Activated CD8-positive, alpha-beta memory T cell treated with anti-CD3 and anti-CD28 coated beads, Interleukin-2, amount 50 U/mL, for 1 hour (primary cell): ENCODE measurements around the gene NEAT1.

ENCODE experiments used
- DNase-seq: peaks from one replicate; pipeline ENCODE4 v3.0.0-alpha.2; 2020; ENCODE audit errors: extremely low read depth

Gene NEAT1

DNA sequence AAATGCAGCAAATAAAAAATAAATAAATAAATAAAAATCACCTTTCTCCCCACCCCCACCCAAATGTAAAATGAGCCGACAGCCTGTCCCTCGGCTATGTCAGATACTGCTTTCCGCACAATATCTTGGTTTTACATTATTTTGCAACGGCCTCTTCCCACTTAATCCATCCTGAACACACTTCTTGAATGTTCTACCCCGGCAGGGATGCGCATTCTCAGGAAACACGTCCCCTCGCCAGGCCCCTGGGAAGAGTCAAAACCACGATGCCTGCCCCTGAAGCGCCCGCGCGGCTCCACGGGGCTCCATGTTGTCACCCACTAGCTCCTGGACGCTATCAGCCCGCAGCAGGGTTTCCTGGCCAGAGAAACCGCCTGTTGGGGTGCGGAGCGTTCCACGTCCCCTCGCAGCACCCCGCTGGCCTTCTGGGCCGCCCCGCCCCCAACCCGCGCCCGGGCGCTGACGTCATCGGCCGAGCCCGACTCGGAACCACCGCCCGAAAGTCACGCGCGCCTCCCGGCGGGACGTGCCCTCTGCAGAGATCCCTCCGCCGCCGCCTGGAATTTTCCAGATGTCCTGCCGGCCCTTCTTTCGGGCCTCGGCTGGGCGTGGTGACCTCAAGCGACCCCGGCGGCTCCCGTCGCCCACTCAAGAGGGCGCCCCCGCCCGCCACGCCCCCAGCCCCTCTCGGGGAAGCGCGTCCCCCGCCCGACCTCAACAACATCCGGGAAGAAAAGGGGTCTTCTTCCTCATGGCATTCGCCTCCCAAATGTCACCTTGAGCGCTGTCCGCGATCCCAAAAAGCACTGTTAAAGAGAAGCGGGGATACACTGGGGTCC lies 585 bp upstream of the NEAT1 start:
- peak; percentile 90 for DNase-seq

DNA sequence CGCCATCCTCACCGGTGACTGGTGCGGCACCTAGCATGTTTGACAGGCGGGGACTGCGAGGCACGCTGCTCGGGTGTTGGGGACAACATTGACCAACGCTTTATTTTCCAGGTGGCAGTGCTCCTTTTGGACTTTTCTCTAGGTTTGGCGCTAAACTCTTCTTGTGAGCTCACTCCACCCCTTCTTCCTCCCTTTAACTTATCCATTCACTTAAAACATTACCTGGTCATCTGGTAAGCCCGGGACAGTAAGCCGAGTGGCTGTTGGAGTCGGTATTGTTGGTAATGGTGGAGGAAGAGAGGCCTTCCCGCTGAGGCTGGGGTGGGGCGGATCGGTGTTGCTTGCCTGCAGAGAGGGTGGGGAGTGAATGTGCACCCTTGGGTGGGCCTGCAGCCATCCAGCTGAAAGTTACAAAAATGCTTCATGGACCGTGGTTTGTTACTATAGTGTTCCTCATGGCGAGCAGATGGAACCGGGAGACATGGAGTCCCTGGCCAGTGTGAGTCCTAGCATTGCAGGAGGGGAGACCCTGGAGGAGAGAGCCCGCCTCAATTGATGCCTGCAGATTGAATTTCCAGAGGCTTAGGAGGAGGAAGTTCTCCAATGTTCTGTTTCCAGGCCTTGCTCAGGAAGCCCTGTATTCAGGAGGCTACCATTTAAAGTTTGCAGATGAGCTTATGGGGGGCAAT lies 1.1 kb downstream of the NEAT1 start:
- DNase-seq = no peak

DNA sequence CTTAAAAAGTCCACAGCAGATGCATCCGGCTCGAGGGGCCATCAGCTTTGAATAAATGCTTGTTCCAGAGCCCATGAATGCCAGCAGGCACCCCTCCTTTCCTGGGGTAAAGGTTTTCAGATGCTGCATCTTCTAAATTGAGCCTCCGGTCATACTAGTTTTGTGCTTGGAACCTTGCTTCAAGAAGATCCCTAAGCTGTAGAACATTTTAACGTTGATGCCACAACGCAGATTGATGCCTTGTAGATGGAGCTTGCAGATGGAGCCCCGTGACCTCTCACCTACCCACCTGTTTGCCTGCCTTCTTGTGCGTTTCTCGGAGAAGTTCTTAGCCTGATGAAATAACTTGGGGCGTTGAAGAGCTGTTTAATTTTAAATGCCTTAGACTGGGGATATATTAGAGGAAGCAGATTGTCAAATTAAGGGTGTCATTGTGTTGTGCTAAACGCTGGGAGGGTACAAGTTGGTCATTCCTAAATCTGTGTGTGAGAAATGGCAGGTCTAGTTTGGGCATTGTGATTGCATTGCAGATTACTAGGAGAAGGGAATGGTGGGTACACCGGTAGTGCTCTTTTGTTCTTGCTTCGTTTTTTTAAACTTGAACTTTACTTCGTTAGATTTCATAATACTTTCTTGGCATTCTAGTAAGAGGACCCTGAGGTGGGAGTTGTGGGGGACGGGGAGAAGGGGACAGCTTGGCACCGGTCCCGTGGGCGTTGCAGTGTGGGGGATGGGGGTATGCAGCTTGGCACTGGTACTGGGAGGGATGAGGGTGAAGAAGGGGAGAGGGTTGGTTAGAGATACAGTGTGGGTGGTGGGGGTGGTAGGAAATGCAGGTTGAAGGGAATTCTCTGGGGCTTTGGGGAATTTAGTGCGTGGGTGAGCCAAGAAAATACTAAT lies 1.9 kb downstream of the NEAT1 start:
- no peak for DNase-seq

DNA sequence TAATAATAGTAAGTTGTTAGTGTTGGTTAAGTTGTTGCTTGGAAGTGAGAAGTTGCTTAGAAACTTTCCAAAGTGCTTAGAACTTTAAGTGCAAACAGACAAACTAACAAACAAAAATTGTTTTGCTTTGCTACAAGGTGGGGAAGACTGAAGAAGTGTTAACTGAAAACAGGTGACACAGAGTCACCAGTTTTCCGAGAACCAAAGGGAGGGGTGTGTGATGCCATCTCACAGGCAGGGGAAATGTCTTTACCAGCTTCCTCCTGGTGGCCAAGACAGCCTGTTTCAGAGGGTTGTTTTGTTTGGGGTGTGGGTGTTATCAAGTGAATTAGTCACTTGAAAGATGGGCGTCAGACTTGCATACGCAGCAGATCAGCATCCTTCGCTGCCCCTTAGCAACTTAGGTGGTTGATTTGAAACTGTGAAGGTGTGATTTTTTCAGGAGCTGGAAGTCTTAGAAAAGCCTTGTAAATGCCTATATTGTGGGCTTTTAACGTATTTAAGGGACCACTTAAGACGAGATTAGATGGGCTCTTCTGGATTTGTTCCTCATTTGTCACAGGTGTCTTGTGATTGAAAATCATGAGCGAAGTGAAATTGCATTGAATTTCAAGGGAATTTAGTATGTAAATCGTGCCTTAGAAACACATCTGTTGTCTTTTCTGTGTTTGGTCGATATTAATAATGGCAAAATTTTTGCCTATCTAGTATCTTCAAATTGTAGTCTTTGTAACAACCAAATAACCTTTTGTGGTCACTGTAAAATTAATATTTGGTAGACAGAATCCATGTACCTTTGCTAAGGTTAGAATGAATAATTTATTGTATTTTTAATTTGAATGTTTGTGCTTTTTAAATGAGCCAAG lies 2.7 kb downstream of the NEAT1 start:
- DNase-seq = peak; percentile 87

DNA sequence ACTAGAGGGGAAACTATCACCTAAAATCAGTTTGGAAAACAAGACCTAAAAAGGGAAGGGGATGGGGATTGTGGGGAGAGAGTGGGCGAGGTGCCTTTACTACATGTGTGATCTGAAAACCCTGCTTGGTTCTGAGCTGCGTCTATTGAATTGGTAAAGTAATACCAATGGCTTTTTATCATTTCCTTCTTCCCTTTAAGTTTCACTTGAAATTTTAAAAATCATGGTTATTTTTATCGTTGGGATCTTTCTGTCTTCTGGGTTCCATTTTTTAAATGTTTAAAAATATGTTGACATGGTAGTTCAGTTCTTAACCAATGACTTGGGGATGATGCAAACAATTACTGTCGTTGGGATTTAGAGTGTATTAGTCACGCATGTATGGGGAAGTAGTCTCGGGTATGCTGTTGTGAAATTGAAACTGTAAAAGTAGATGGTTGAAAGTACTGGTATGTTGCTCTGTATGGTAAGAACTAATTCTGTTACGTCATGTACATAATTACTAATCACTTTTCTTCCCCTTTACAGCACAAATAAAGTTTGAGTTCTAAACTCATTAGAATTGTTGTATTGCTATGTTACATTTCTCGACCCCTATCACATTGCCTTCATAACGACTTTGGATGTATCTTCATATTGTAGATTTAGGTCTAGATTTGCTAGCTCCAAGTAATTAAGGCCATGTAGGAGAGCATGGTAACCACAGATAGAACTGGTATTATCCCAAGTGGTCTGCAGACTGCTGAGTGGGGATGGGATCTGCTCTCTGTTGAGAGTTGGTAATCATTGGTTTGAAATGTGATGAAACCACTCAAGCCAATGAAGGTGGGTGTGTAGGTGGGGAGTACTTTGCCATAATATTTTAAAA lies 3.6 kb downstream of the NEAT1 start:
- no peak for DNase-seq

DNA sequence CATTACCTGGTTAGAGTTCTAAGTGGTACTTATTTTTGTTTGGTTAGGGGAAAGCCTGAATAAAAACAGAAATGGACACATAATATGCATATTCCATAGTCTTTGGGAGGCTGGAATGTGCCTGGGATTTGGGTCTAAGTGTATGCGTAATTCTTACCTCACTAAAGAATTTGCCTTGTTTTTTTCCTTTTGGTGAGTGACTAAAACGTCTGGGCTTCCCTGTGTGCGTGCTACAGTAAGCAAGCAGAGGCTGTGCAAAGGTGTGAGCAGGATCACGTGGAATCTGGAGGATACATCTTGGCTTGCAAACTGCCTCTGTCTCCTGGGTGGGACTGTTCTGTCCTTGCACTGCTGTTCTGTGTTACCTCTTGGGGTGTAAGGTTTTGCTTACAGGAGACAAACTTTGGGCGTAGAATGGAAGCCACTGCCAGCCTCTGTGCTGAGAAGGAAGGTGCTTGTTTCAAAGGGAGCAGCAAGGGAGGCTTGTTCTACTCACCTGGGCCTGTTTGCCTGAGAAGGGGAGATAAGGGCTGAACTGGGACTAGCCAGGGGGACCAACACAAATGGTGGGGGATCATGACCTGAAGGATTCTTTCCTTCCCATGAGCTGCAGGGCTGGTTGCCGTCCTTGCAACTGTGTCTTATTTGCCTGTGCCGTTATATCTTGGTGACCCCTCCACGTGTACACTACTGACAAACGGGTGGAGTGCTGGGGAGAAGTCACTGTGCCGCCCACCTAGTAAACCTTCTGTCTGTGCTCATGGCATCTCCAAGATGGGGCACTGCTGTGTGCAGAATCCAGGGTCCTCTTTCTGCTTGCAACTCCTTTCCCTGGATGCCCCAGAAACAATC lies 4.5 kb downstream of the NEAT1 start:
- DNase-seq = no peak

DNA sequence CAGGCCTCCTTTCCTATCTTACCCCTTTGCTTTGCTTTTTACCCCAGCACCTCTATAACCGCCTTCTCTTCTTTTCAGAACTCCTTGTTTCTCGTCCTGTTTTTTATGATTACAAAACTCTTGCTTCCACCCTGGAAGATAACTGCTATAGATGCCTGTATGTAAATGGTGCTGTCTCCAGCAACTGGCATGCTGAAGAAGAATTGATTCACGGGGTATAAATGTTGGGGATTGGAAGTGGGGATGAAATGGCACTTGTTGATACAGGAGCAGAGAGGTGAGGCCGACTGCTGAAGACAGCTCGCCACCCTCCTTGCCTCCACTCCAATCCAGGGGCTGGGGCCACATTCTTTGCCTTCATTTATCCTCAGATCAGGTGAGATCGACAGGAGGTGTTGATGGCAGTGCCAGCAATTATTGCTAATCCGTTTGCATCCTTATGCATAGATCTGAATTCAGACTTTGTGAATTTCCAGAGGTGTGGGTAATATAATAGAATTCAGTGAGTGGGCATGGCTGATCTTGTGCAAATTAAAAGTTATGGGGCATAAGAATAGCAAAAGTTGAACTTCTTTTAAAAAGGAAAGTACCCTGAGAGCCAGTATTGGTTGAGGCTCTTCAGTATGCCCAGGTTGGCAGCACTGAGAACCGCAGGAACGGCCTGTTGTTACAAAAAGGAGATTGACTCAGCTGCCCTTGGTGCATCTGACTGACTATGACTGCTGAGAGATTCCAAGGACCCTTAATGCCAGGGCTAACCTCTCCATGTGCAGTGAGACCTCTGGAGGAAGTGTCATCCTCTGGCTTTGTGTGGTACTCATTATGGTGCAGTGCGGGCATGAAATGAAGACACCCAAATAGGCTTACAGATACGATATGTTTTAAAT lies 5.3 kb downstream of the NEAT1 start:
- no peak for DNase-seq

DNA sequence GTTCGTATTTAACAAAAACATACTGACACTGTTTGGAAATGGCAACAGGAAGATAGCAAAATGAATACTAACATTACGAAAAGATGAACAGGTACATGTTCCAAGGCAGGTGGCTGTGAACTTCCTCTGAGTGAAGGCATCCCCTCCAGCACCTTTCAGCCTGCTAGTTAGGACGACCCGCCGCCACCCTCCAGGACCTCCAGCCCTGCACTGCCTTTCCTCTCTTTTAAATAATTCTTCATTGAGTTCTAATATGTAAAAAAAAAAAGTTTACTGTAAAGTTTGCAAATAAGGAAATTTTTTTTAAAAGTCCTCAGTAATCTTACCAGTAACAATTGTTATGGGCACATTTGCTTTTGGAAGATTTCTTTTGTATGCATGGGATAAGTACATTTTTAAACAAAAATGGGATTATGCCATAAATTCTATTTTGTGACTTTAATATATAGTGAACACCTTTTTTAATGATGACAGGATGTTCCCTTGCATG lies 6.0 kb downstream of the NEAT1 start:
- DNase-seq = no peak

DNA sequence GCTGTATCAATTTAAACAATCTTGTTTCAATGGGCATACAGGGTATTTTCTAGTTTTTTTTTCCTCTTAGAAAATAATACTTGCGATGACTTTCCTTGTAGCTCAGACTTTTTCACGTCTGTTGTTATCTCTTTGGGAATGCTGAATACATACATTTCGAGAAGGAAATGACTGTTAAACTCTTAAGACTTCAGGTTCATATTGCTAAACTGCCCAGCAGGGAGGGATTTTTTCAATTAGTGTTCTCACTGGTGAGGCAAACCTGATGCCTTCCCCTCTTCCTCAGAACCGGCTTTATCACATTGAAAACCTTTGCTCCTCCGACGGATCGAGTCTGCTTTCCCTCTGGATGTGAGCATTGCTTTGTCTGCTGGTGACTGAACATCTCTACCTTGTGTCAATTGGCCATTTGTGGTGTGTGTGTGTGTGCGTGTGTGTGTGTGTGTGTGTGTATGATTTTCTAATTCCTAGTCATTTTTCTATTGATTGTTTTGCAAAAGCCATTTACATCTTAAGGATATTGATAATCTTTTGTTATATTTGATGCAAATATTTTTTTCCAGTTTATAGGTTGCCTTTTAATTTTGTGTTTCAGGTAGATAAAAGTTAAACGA lies 6.6 kb downstream of the NEAT1 start:
- no peak for DNase-seq

DNA sequence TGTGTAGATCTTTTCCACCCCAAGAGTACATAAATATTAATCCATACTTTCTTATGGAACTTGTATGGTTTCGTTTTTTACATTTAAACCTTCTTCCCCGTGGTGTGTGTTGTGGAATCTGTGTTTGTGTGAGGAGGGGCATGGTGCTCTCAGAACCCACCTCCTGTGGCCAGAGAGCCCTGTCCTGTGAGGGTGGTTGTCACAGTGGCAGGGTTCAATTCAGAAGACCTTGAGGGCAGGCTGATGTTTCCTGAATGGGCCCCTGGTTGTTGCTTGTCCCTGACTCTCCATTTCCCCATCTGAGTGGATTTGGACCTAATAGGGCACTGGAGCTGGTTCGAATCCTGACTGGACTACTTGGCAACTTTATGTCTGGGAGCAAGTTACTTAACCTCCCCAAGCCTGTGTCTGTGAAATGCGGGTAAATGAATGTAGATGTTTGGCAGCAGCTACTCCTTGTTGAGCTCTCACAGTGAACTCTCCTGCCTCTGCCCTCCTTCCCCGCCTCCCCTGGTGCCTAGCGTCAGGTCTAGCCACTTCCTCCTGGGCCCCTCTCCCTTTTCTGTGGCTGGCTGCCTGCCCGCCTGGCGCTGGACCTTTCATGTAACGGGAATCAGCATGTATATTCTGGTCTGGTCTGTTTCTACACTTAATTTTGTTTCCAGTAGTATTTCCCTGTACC lies 7.3 kb downstream of the NEAT1 start:
- no peak for DNase-seq

DNA sequence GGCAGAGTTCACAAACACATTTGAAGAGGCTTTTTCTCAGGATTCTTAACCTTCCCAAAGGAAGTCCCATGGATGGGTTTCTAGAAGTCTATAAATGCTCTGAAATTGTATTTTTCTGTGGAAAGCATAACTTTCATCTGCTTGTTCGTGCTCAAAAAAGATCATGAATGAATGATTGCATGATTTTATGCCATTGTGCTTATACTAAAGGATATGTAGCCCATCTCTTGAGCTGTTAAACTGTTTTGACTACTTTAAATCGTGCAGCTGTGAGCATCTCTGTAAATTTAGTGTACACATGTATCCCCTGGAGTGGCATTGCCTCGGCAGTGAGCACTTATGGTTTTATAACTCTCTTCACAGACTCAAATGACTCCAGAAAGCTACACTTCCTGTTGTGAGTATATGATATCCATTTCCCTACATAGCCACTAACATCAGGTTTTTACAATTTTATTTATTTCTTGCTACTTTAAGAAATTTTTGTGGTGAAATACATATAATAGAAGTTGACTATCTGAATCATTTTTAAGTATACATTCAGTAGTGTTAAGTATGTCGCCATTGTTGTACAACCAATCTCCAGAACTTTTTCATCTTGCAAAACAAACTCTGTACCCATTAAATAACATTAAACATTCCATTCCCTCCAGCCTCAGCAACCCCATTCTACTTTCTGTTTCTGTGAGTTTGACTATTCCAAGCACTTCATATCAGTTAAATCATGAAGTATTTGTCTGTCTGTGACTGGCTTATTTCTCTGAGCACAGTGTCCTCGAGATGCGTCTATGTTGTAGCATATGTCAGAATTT lies 8.0 kb downstream of the NEAT1 start:
- DNase-seq = no peak

DNA sequence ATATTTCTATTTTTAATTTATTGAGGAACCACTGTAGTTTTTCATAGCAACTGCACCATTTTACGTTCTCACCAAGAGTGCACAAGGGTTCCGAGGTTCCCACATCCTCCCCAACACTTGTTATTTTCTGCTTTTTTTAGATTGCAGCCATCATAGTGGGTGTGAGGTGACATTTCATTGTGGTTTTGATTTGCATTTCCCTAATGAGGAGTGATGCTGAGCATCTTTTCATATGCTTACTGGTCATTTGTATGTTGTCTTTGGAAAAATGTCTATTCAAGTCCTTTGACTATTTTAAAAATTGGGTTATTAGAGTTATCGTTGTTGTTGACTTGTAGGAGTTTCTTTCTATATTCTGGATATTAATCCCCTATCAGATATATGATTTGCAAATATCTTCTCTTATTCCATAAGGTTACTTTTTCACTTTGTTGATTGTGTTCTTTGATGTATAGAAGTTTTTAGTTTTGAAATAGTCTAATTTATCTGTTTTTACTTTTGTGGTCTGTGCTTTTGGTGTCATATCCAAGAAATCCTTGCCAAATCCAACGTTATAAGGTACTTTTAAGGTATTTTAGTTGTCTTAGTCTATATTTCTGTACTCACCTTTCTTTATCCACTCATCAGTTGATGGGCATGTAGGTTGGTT lies 9.0 kb downstream of the NEAT1 start:
- DNase-seq = no peak

DNA sequence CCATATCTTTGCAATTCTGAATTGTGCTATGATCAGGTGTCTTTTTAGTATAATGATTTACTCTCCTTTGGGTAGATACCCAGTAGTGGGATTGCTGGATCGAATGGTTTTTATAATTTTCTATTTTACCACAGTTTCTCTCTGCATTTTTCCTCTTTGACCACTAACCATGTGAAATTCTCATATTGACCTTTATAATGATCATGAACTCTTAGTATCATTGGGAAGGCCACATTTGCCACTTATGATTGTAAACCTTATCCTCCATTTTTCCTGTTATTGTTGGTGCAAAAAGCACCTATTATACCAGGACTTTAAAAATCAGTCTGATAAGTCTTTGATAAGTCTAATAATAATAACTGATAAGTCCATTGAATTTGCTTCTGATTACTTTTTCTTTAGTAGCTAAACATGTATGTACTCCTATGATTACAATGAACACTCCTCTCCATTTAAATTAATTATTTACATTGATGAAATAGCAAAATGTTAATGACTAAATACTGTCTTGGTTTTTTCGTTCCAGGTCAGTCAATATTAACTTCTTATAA lies 9.6 kb downstream of the NEAT1 start:
- DNase-seq = no peak

DNA sequence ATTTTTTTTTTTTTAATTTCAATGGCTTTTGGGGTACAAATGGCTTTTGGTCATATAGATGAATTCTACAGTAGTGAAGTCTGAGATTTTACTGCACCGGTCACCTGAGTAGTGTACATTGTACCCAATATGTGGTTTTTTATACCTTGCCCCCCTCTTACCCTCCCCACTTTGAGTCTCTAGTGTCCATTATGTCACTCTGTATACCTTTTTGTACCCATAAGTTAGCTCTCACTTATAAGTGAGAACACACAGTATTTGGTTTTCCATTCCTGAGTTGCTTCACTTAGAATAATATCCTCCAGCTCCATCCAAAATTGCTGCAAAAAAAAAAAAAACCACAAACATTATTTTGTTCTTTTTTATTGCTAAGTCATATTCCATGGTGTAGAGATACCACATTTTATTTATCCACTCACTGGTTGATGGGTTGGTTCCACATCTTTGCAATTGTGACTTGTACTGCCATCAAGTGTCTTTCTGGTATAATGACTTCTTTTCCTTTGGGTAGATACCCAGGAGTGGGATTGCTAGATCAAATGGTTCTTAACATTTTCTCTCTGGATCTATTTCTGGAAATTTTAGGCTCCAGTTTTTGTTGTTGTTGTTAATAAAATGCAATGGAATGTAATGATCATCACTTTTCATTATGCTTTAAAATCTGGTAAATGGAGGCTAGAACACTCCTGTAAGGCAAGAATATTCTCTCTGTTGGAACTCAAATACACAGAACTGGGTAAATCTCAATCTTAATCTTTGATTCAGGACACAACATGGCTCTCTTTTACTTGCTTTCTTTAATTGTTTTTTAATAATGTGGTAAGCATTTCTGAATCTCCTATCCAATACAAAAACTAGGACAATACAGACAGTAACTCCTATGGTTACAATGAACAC lies 10.3 kb downstream of the NEAT1 start:
- no peak for DNase-seq
